ENCODE results near the gene BLACAT1. TPM values are rescaled to one million over a fixed set of nuclear protein-coding genes. Genes with fewer than 3 reads are reported as not detected.

The BLACAT1 gene
- total and polyA plus RNA-seq, 2 of the 4 experiments (the other 2 are of a cell fraction): under 0.01 to 0.05 TPM

GRCh38 chr1:205416322-205416721, 39.5 kb downstream of the BLACAT1 start:
- POLR2A ChIA-PET (ENCODE audit: unreplicated experiment): no interaction called here

More at GRCh38 chr1:205416322-205416721, 39.5 kb downstream of the BLACAT1 start:
- no peak overlapping the region for H2BK5ac ChIP-seq (ENCODE audit: low read depth, low read length, poor library complexity, severe bottlenecking)
- DNase-seq (no peak), ATAC-seq (ENCODE audit: low read depth) (no peak)
- BruUV-seq (replicated peaks): no TSS peak
- H4K8ac ChIP-seq (ENCODE audit: low read depth in 2 of 2, low read length in 2 of 2): no peak overlapping the region
- H3K23ac ChIP-seq (ENCODE audit: low read depth, low read length): no peak overlapping the region
- H2AFZ ChIP-seq (replicated peaks; ENCODE audit: low read length, poor library complexity): no peak overlapping the region
- H2AK9ac ChIP-seq (replicated peaks; ENCODE audit: low read depth, low read length, poor library complexity): no peak overlapping the region
- H4K20me1 ChIP-seq (ENCODE audit: insufficient read depth, low read length): no peaks in the 10 kb centered on the region
- H2BK120ac ChIP-seq (ENCODE audit: low read depth, low read length): no peak overlapping the region
- H3K9me3 ChIP-seq (ENCODE audit: control insufficient read depth, insufficient read depth, low read length): no peaks in the 10 kb centered on the region
- no peak overlapping the region for H3K18ac ChIP-seq (ENCODE audit: low read depth, low read length)
- no peaks in the 10 kb centered on the region for H3K79me1 ChIP-seq (ENCODE audit: low read depth in 1 of 2, low read length in 2 of 2)
- no peak overlapping the region for H3K4ac ChIP-seq (ENCODE audit: low read depth, low read length)
- TF ChIP-seq CHD1 (IDR thresholded peaks at IDR 0.05; ENCODE audit: low read depth, low read length): no peak
- TF ChIP-seq FOS (IDR thresholded peaks at IDR 0.05; ENCODE audit: low read depth, low read length): no peak
- no peak for TF ChIP-seq CEBPB (IDR thresholded peaks at IDR 0.05; ENCODE audit: low read depth, low read length)
- TF ChIP-seq CTCF (conservative IDR thresholded peaks at IDR 0.05; ENCODE audit: low read depth, low read length): no peak
- TF ChIP-seq POLR2A (IDR thresholded peaks at IDR 0.05; ENCODE audit: low read depth, low read length): no peak
- no peak for TF ChIP-seq MXI1 (IDR thresholded peaks at IDR 0.05; ENCODE audit: borderline replicate concordance, low read depth, low read length)
- no peak for TF ChIP-seq SMC3 (IDR thresholded peaks at IDR 0.05; ENCODE audit: low read depth, low read length)
- no peak for TF ChIP-seq RAD21 (IDR thresholded peaks at IDR 0.05; ENCODE audit: low read length)
- no peak for TF ChIP-seq RFX5 (IDR thresholded peaks at IDR 0.05; ENCODE audit: low read depth, low read length)
- TF ChIP-seq NFE2L2 (IDR thresholded peaks at IDR 0.05; ENCODE audit: low read depth, low read length): no peak
- no peak for TF ChIP-seq MAZ (IDR thresholded peaks at IDR 0.05; ENCODE audit: borderline replicate concordance, low read depth, low read length)
- no peak for TF ChIP-seq MAFK (IDR thresholded peaks at IDR 0.05; ENCODE audit: low read depth, low read length)
- TF ChIP-seq ELK1 (IDR thresholded peaks at IDR 0.05; ENCODE audit: borderline replicate concordance, low read depth, low read length): no peak
- TF ChIP-seq BHLHE40 (IDR thresholded peaks at IDR 0.05; ENCODE audit: low read depth, low read length): no peak
- no peak overlapping the region for H3K56ac ChIP-seq (ENCODE audit: extremely low read depth, insufficient read depth, low read length)
- intact Hi-C loops (cut with micrococcal nuclease) (no loop called here), dilution Hi-C loops (cut with HindIII; ENCODE audit: low sequenced_read_pairs, unreplicated experiment) (no loop called here), in situ Hi-C loops (cut with MboI; ENCODE audit: low sequenced_read_pairs) (no loop called here)
- no peak overlapping the region for H4K5ac ChIP-seq (ENCODE audit: low read depth, low read length)
- no peak overlapping the region for H4K91ac ChIP-seq (ENCODE audit: insufficient read depth, low read depth, low read length)
- H3K9ac ChIP-seq (ENCODE audit: low read depth, low read length): no peak overlapping the region
- H2BK20ac ChIP-seq (ENCODE audit: low read depth, low read length): no peak overlapping the region
- H2BK15ac ChIP-seq (ENCODE audit: low read depth, low read length): no peak overlapping the region
- H3K27me3 ChIP-seq (ENCODE audit: control insufficient read depth, insufficient read depth, low read length): peaks cover 36% of the 10 kb centered on the region
- H3K36me3 ChIP-seq (ENCODE audit: control insufficient read depth, insufficient read depth, low read length): no peaks in the 10 kb centered on the region
- 20% methylated on average over 1 of the region's 2 CpGs; no CpG with 5 or more reads in 1 of the 2 experiments for WGBS, 2 experiments (ENCODE audit: extremely low coverage in 2 of 2, insufficient read length in 1 of 2)
- H3K14ac ChIP-seq (replicated peaks; ENCODE audit: low read depth, low read length): no peak overlapping the region
- no peaks in the 10 kb centered on the region for H3K9me1 ChIP-seq (ENCODE audit: insufficient read depth, low read length)
- H3K27ac ChIP-seq (ENCODE audit: insufficient read depth, low read length): no peak overlapping the region
- H2AK5ac ChIP-seq (ENCODE audit: low read depth, low read length): no peak overlapping the region
- no peak overlapping the region for H3K4me3 ChIP-seq (ENCODE audit: insufficient read depth, low read depth, low read length)
- CTCF ChIA-PET: interaction anchor here (0.9 to 1.1 kb wide), 2 partner anchors 14 to 62 kb away, joined by 3 read pairs; no protein-coding TSS in a partner anchor
- H3K4me1 ChIP-seq (ENCODE audit: control insufficient read depth, insufficient read depth, low read length): no peaks in the 10 kb centered on the region
- no peak overlapping the region for H3K4me2 ChIP-seq (ENCODE audit: low read depth, low read length)

Measured in IMR-90 (cell line).